Large intestine (tissue), 3 donors: ENCODE measurements around the gene ARHGAP42. TPM values are rescaled to one million over a fixed set of nuclear protein-coding genes. Genes with fewer than 3 reads are reported as not detected.
"Not testable (repeated sequence)": the region's sequence is repeated elsewhere in the genome, so short reads cannot be mapped to it uniquely, and the experiment has no call there.

Experiments
- DNase-seq, 2 donors: peaks; one replicate each; pipeline versions ENCODE4 v3.0.0 to v3.0.0-alpha.2; 2013
- H3K27ac ChIP-seq: one replicate; pipeline ENCODE4 v1.5.1; 2013; ENCODE audit warnings: low read length
- H3K27me3 ChIP-seq: 2 replicates; pipeline ENCODE4 v1.6.1; 2013; ENCODE audit warnings: low read length; ENCODE audit not compliant: control insufficient read depth, insufficient read depth
- H3K36me3 ChIP-seq: 2 replicates; pipeline ENCODE4 v1.6.1; 2013; ENCODE audit warnings: low read length; ENCODE audit not compliant: control insufficient read depth, insufficient read depth
- H3K4me1 ChIP-seq: one replicate; pipeline ENCODE4 v1.6.1; 2013; ENCODE audit warnings: low read length; ENCODE audit not compliant: control insufficient read depth, insufficient read depth
- H3K4me3 ChIP-seq: one replicate; pipeline ENCODE4 v1.5.1; 2013; ENCODE audit warnings: low read length
- H3K9me3 ChIP-seq: one replicate; pipeline ENCODE4 v1.6.1; 2013; ENCODE audit warnings: mild to moderate bottlenecking, low read depth, low read length, moderate library complexity; ENCODE audit not compliant: control insufficient read depth
- WGBS: methylation state at CpG from one replicate; pipeline ENCODE4 v1.1.5; 2013; ENCODE audit warnings: low lambda C conversion rate; ENCODE audit not compliant: insufficient coverage; 5-methylcytosine and 5-hydroxymethylcytosine counted together
- polyA plus RNA-seq: library from polyadenylated mRNA; unstranded; fragments of 120-200 nt; gene quantifications from one replicate; pipeline ENCODE4 v1.2.1, GENCODE V29; 2013

ARHGAP42 gene
- polyA plus RNA-seq, 1 donor = 18.2 TPM

DNA sequence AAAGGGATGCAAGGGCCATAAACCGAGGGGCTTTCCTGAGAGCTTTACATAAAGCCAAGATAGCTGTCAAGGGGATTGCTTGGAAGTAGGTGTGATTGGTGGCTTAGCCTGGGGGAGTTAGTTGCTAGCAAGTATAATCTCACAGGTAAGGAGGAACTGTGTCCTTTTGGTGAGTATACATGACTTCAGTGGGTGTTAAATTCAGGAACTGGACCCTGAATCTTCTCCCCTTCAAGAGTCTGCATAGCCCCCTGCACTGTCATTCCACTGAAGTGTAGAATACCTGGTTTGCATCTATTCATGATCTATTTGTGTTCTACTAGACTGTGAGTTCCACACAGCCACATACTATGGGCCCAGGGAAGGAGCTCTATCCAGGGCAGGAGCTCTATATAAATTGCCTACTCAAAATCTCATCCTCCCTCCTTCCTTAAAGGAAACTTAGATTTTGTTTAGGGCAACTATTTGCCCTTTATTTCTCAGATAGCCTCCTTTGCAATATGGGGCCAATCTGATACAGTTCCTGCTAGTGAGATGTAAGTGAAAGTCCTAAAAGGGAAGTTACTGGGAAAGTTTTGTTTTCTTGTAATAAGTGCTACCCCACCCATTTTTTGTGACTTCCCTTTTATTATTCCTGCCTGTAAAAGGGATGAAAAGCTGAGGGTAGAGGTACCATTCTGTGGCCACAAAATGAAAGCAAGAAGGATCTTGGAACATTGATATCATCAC, 322.0 kb downstream of the ARHGAP42 start:
- H3K4me3 ChIP-seq = no peak overlapping the region
- H3K9me3 ChIP-seq = no peaks in the 10 kb centered on the region
- no peaks in the 10 kb centered on the region for H3K4me1 ChIP-seq
- no peaks in the 10 kb centered on the region for H3K27me3 ChIP-seq
- no peaks in the 10 kb centered on the region for H3K36me3 ChIP-seq
- H3K27ac ChIP-seq = no peak overlapping the region
- no peak for DNase-seq
- no CpG with 5 or more reads among the region's 1 CpG for WGBS

DNA sequence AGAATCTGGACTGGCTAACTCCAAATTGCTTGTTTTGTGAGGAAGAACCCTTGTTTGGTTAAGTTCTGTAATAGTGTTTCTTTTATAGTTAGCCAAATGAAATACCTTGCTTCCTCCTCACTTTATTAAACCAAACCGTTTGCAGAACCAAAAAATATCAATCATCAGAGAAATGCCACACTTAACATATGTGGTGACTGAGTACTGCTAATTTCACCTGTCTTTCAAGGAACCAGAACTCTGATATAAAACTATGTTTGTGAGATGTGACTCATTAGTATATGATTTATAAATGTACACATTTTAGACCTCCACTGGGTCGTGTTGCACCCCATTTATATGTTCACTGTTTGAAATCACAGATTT, 322.6 kb downstream of the ARHGAP42 start:
- H3K27ac ChIP-seq = no peak overlapping the region
- no peak for DNase-seq
- no peaks in the 10 kb centered on the region for H3K27me3 ChIP-seq
- no peak overlapping the region for H3K4me3 ChIP-seq
- H3K9me3 ChIP-seq = no peaks in the 10 kb centered on the region
- H3K36me3 ChIP-seq = no peaks in the 10 kb centered on the region
- 60% methylated on average over 1 of the region's 2 CpGs for WGBS
- H3K4me1 ChIP-seq = no peaks in the 10 kb centered on the region

DNA sequence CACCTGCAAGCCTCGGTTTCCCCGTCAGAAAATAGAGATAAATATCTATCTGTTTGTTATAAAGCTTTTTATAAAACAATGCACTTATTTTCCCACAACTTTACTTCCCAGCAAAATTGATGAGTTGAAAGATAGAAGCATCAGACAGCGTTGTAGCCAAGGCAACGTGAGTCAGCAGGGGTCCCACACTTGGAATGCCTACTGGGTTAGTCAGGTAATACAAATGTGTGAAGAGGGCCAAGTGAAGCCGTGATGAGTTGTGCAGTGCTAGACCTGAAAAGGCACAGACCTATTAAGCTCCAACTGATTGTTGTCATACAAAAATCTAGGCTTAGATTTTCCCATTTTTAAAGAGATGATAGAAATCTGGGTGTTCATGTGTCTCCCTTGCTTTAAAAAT, 323.8 kb downstream of the ARHGAP42 start:
- H3K36me3 ChIP-seq = no peaks in the 10 kb centered on the region
- 100% methylated on average over 2 of the region's 5 CpGs for WGBS

DNA sequence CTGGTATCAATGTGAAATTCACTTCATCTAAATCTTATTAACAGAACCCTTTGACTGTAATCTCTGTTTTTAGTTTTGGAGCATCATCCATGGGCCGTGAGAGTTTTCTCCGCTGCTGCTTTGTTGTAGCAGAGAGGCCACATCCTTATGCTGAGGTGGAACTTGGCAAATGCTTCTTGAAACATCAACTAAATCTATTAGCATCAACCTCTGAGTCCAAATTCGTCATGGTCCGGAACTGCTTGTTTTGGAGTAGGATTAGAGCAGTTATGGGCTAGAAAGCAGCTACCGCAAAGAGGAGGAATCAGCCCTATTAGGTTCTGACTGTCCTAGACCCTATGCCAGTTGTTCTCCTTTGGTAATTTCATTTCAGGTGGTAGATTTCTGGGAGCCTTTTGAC, 324.8 kb downstream of the ARHGAP42 start:
- no peak overlapping the region for H3K27ac ChIP-seq
- H3K4me1 ChIP-seq = no peaks in the 10 kb centered on the region
- no peak for DNase-seq
- WGBS = no CpG with 5 or more reads among the region's 5 CpGs
- no peaks in the 10 kb centered on the region for H3K9me3 ChIP-seq
- H3K27me3 ChIP-seq = no peaks in the 10 kb centered on the region
- H3K4me3 ChIP-seq = no peak overlapping the region
- H3K36me3 ChIP-seq = no peaks in the 10 kb centered on the region

More for the DNA sequence above, 323.8 kb downstream of the ARHGAP42 start:
- no peak overlapping the region for H3K4me3 ChIP-seq
- no peaks in the 10 kb centered on the region for H3K4me1 ChIP-seq
- H3K27me3 ChIP-seq = no peaks in the 10 kb centered on the region
- H3K9me3 ChIP-seq = no peaks in the 10 kb centered on the region
- no peak overlapping the region for H3K27ac ChIP-seq
- no peak for DNase-seq

DNA sequence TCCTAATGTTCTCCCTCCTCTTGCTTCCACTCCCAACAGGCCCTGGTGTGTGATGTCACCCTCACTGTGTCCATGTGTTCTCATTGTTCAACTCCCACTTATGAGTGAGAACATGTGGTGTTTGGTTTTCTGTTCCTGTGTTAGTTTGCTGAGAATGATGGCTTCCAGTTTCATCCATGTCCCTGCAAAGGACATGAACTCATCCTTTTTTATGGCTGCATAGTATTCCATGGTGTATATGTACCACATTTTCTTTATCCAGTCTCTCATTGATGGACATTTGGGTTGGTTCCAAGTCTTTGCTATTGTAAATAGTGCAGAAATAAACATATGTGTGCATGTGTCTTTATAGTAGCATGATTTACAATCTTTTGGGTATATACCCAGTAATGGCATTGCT, 326.6 kb downstream of the ARHGAP42 start:
- H3K27me3 ChIP-seq, H3K9me3 ChIP-seq, DNase-seq, H3K4me1 ChIP-seq, H3K4me3 ChIP-seq, H3K36me3 ChIP-seq, H3K27ac ChIP-seq: not testable (repeated sequence)

DNA sequence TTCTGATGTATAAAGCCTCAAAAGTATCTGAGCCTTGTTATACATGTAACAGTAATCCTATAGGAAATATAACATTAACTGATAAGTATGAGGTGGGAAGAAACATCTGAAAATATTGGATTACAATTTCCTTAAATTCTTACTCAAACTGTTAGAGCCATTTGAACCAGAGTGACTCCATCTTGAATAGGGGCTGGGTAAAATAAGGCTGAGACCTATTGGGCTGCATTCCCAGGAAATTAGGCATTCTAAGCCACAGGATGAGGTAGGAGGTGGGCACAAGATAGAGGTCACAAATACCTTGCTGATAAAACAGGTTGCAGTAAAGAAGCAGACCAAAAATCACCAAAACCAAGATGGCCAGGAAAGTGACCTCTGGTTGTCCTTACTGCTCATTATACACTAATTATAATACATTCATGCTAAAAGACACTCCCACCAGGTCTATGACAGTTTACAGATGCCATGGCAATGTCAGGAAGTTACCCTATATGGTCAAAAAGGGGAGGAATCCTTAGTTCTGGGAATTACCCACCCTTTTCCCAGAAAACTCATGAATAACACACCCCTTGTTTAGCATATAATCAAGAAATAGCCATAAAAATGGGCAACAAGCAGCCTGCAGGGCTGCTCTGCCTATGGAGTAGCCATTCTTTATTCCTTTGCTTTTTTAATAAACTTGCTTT, 327.7 kb downstream of the ARHGAP42 start:
- H3K27ac ChIP-seq = no peak overlapping the region
- H3K4me3 ChIP-seq = no peak overlapping the region
- H3K4me1 ChIP-seq = no peaks in the 10 kb centered on the region
- no peaks in the 10 kb centered on the region for H3K36me3 ChIP-seq
- no peak for DNase-seq
- H3K9me3 ChIP-seq = no peaks in the 10 kb centered on the region
- H3K27me3 ChIP-seq = no peaks in the 10 kb centered on the region

DNA sequence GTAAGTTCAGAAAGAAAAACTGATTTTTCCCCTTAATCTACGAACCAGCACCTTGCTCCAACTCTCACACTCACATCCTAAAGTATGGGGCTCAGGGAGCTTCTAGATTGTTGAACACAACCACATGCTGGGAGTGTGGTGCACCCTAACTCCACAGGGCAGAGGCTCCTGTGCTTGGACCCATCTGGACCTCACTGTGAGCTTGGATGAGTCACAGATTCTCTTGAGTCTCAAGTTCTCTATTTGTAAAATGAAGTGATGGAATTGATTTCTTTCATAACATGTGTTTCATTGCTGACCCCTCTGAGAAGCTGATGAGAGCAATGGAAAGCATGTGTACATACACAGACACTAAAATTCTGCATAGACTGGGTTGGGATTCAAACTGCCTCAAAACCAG, 332.8 kb downstream of the ARHGAP42 start:
- Histone ChIP-seq H3K27ac (no peak overlapping the region), H3K27me3 (no peaks in the 10 kb centered on the region), H3K9me3 (no peaks in the 10 kb centered on the region), H3K36me3 (no peaks in the 10 kb centered on the region), H3K4me3 (no peak overlapping the region), H3K4me1 (no peaks in the 10 kb centered on the region)
- no CpG with 5 or more reads among the region's 1 CpG for WGBS
- no peak for DNase-seq

DNA sequence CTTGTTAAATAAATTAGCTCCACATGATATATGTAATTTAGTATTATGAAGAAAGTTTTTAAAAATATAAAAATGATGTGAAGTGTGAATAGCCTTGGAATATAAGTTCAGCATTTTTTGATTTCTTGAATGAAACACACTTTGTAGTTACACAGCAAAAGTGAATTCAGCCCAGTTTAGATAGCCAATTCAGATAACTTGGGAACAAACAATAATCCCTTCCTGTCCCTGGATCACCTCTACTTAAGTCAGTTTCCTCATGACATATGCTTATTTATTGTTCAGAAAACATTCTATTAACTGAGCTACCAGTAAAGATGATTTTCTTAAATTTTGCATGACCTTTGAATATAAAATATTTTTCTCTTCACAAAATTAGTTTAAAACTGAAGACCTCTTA, 335.2 kb downstream of the ARHGAP42 start:
- Histone ChIP-seq H3K36me3 (no peaks in the 10 kb centered on the region), H3K4me1 (no peaks in the 10 kb centered on the region), H3K4me3 (no peak overlapping the region), H3K27me3 (no peaks in the 10 kb centered on the region), H3K9me3 (no peaks in the 10 kb centered on the region), H3K27ac (no peak overlapping the region)
- no peak for DNase-seq

DNA sequence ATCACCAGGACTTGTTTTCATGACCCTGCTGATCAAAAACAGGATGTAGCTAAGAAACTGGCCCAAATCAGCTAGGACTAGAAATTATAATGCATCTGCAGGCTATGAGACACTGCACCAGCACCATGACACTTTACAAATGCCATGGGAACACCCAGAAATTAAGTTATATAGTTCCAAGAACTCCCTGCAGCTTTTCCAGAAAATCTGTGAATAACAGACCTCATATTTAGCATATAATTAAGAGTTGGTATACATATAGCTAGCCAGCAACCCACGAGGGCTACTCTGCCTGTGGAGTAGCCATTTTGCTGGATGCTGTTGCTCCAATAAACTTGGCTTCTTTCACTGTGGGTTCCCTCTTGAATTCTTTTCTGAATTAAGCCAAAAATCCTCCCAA, 341.6 kb downstream of the ARHGAP42 start:
- WGBS = no CpG with 5 or more reads among the region's 1 CpG
- DNase-seq = no peak
- H3K9me3 ChIP-seq = no peaks in the 10 kb centered on the region
- H3K27ac ChIP-seq = no peak overlapping the region
- H3K27me3 ChIP-seq = no peaks in the 10 kb centered on the region
- no peak overlapping the region for H3K4me3 ChIP-seq
- H3K36me3 ChIP-seq = no peaks in the 10 kb centered on the region
- no peaks in the 10 kb centered on the region for H3K4me1 ChIP-seq

DNA sequence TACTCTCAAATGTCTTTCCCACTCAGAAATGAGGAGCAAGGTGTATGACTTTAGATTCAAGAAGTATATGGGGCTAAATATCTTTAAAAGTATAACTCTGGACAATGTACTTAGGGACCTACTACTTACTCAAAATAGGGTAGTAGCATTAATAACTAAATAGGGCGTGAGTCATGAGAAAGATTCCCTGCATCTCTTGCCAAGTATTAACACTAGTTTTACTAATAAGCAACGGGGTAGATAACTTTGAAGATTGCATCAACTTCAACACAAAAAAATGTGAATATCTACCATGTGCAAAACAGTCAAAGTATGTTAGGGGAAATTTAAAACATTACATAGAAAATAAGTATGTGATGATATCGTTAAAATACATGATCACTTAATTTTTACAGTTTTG, 342.9 kb downstream of the ARHGAP42 start:
- Histone ChIP-seq H3K36me3 (no peaks in the 10 kb centered on the region), H3K4me1 (no peaks in the 10 kb centered on the region), H3K9me3 (no peaks in the 10 kb centered on the region), H3K27me3 (no peaks in the 10 kb centered on the region), H3K4me3 (no peak overlapping the region), H3K27ac (no peak overlapping the region)
- WGBS = 0% methylated on average over 1 of the region's 3 CpGs
- no peak for DNase-seq

DNA sequence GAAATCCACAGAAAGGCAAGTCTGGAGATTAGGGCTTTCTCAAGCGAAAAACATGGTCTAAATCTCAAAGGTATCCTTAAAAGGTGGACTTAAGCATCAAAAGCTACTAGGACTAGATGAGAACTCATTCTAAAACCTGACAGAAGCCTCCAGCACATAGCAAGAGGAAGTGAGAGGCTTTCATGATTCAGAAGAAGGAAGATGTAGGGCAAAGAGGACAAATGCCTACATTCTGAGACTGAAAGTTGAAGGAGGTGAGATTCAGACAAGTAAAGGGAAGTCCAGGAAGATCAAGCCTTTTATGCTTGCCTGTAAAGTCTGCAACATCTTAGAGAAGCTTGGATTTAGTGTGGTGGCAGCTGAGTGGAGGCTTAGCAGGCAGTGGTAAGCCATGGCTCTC, 343.6 kb downstream of the ARHGAP42 start:
- no peak for DNase-seq
- no peaks in the 10 kb centered on the region for H3K36me3 ChIP-seq

More for the DNA sequence above, 343.6 kb downstream of the ARHGAP42 start:
- Histone ChIP-seq H3K4me1 (no peaks in the 10 kb centered on the region), H3K4me3 (no peak overlapping the region), H3K27me3 (no peaks in the 10 kb centered on the region), H3K27ac (no peak overlapping the region), H3K9me3 (no peaks in the 10 kb centered on the region)
- no CpG with 5 or more reads among the region's 1 CpG for WGBS
